A673 (cell line): ENCODE results near the gene TESK2. TPM values are rescaled to one million over a fixed set of nuclear protein-coding genes. Genes with fewer than 3 reads are reported as not detected.

Experiments
- BruUV-seq: library from RNA; stranded (reverse); fragments of 400-500 nt; replicated peaks from 2 replicates; lab custom pipeline; 2021; lab: Mats Ljungman, UMichigan
- CTCF ChIA-PET: fragments of 300-600 bp; sonication (Branson Sonifier 250); formaldehyde crosslinking; loops from one replicate; lab custom pipeline; 2022; ENCODE audit warnings: antibody characterized with exemption; lab: Charles Lee
- POLR2A ChIA-PET: fragments of 300-600 bp; sonication (Branson Sonifier 250); formaldehyde crosslinking; loops from one replicate; lab custom pipeline; 2022; ENCODE audit warnings: antibody characterized with exemption; ENCODE audit not compliant: low non-redundant PET; lab: Charles Lee
- DNase-seq: peaks from one replicate; pipeline ENCODE4 v3.0.0-alpha.2; 2015; ENCODE audit warnings: low spot score
- H3K27ac ChIP-seq: fragments of 200-600 bp; sonication (generic); 2 replicates; pipeline ENCODE4 v1.5.1; 2016; ENCODE audit warnings: mixed run types, low read depth, mild to moderate bottlenecking, mixed read lengths, antibody characterized with exemption, low read length; ENCODE audit not compliant: poor library complexity, severe bottlenecking
- H3K27me3 ChIP-seq: fragments of 200-600 bp; sonication (generic); replicated peaks from 2 replicates; pipeline ENCODE4 v1.6.1; 2017; ENCODE audit warnings: mixed run types, low read depth, mild to moderate bottlenecking, mixed read lengths, antibody characterized with exemption, low read length; ENCODE audit not compliant: insufficient read depth, poor library complexity
- H3K36me3 ChIP-seq: fragments of 200-600 bp; sonication (generic); 2 replicates; pipeline ENCODE4 v1.6.1; 2016; ENCODE audit warnings: mixed run types, mild to moderate bottlenecking, mixed read lengths, antibody characterized with exemption, low read length; ENCODE audit not compliant: insufficient read depth, poor library complexity, severe bottlenecking
- H3K4me1 ChIP-seq: fragments of 200-600 bp; sonication (generic); 2 replicates; pipeline ENCODE4 v1.6.1; 2017; ENCODE audit warnings: mixed run types, mild to moderate bottlenecking, mixed read lengths, antibody characterized with exemption, low read length; ENCODE audit not compliant: insufficient read depth, poor library complexity, severe bottlenecking
- H3K4me3 ChIP-seq: fragments of 200-600 bp; sonication (generic); 2 replicates; pipeline ENCODE4 v1.5.1; 2016; ENCODE audit warnings: low read depth, mixed run types, mild to moderate bottlenecking, mixed read lengths, low read length; ENCODE audit not compliant: poor library complexity, severe bottlenecking
- H3K9me3 ChIP-seq: fragments of 200-600 bp; sonication (generic); 2 replicates; pipeline ENCODE4 v1.6.1; 2016; ENCODE audit warnings: mixed run types, low read depth, mild to moderate bottlenecking, mixed read lengths, antibody characterized with exemption, low read length; ENCODE audit not compliant: poor library complexity, severe bottlenecking
- CTCF ChIP-seq: fragments of 300-800, 200-600 bp; sonication (generic); conservative IDR thresholded peaks from 2 replicates; pipeline ENCODE4 v1.5.1; 2017; ENCODE audit warnings: low read depth, mild to moderate bottlenecking, antibody characterized with exemption, low read length, moderate library complexity, mixed read lengths
- EZH2 ChIP-seq: fragments of 200-600 bp; sonication (generic); IDR thresholded peaks from 2 replicates; pipeline ENCODE4 v1.6.1; 2017; ENCODE audit warnings: borderline replicate concordance, low read depth, mild to moderate bottlenecking, mixed read lengths, antibody characterized with exemption, low read length; ENCODE audit not compliant: poor library complexity, severe bottlenecking
- intact Hi-C: fragments of 100-400 bp; cut with micrococcal nuclease; formaldehyde crosslinking; loops from one replicate; pipeline ENCODE4 v1.10.0; 2022; ENCODE audit not compliant: unreplicated experiment
- total RNA-seq: library from RNA; stranded (reverse); gene quantifications from 2 replicates; pipeline ENCODE4 v1.2.3, GENCODE V29; 2021

The TESK2 gene
- total RNA-seq, 1 experiment from 2014 or later, result 0.75 TPM

DNA sequence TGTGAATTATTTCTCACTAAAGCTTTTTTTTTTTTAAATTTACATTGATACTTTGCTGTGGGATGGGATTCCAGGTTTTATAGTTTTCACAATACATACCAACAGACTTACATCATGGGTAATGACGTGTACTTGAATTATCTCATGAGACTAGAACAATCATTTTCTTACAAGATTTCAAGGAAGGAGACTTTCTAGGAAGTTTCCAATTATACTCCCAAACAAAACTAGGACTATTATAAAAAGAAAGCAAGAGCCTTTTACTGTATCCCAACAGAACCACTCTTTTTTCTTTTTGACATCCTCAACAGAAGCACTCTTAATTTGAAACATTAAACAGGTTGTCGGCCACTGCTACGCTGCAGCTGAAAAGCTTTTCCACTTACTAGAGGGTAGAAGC lies 48.7 kb downstream of the TESK2 start:
- Histone ChIP-seq H3K4me1 (no peaks in the 10 kb centered on the region), H3K4me3 (no peak overlapping the region), H3K36me3 (no peaks in the 10 kb centered on the region), H3K27ac (no peak overlapping the region), H3K27me3 (no peaks in the 10 kb centered on the region), H3K9me3 (no peaks in the 10 kb centered on the region)
- DNase-seq, result peak; percentile 23
- intact Hi-C loops, result no loop called here
- CTCF ChIA-PET, result no interaction called here
- no peak for TF ChIP-seq EZH2
- TF ChIP-seq CTCF, result no peak
- POLR2A ChIA-PET, result no interaction called here
- no TSS peak for BruUV-seq

DNA sequence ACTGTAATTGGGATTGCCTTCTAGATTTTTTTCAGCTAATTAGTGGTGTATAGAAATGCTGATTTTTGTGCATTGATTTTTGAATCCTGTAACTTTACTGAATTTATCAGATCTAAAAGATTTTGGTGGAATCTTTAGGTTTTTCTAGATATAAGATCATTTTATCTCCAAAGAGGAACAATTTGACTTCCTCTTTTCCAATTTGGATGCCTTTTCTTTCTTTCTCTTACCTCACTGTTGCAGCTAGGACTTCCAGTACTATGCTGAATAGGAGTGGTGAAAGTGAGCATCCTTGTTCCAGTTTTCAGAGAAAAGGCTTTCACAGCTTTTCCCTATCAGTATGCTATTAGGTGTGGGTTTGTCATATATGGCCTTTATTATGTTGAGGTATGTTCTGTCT lies 53.6 kb downstream of the TESK2 start:
- no TSS peak for BruUV-seq
- TF ChIP-seq CTCF, result no peak
- no peak for TF ChIP-seq EZH2
- Histone ChIP-seq H3K4me3 (no peak overlapping the region), H3K9me3 (no peaks in the 10 kb centered on the region), H3K27ac (no peak overlapping the region), H3K27me3 (no peaks in the 10 kb centered on the region), H3K4me1 (no peaks in the 10 kb centered on the region), H3K36me3 (no peaks in the 10 kb centered on the region)
- intact Hi-C loops, result no loop called here
- CTCF ChIA-PET, result no interaction called here
- DNase-seq, result no peak
- POLR2A ChIA-PET, result interaction anchor here (0.7 kb wide), 2 partner anchors 46 to 673 kb away, joined by 4 to 8 read pairs; no protein-coding TSS in a partner anchor

DNA sequence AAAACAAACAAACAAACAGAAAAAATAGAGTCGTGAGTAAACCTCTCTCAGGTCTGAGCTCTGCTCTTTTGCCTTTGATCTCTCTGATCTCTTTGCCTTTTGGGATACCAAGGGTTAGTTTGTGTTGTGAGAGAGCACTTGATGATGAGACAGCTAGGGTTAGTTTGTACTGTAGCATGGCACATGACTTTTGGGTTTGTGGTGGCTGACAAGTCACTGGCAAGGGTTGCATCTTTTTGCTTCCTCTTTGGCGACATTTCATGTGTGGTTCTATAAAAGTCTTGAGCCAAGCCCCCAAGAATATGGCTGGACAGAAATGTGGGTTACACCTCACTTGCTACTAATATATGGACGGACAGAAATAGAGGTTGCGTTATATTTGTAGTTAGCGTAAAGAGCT lies 60.5 kb downstream of the TESK2 start:
- DNase-seq, result no peak
- no peak overlapping the region for H3K4me3 ChIP-seq
- intact Hi-C loops, result no loop called here
- no peaks in the 10 kb centered on the region for H3K27me3 ChIP-seq
- no peaks in the 10 kb centered on the region for H3K9me3 ChIP-seq
- no TSS peak for BruUV-seq
- TF ChIP-seq CTCF, result no peak
- CTCF ChIA-PET, result no interaction called here
- H3K4me1 ChIP-seq, result no peaks in the 10 kb centered on the region
- H3K36me3 ChIP-seq, result no peaks in the 10 kb centered on the region
- H3K27ac ChIP-seq, result no peak overlapping the region
- POLR2A ChIA-PET, result no interaction called here
